BLaER1 treated with 17β-estradiol and CSF1 and Interleukin-3, amounts not matched to agents 10 nM and 100 nM (cell line): ENCODE data around the gene RHOT2.

Experiments
- H3K27ac ChIP-seq, 11 experiments: shearing (Covaris generic); formaldehyde crosslinking; 2 replicates each; pipeline ENCODE4 v1.8.1; 2022
- H3K27me3 ChIP-seq, 11 experiments: shearing (Covaris generic); formaldehyde crosslinking; 2 replicates each; pipeline ENCODE4 v1.8.1; 2022
- H3K36me3 ChIP-seq, 11 experiments: shearing (Covaris generic); formaldehyde crosslinking; 2 replicates each; pipeline ENCODE4 v1.8.1; 2022
- H3K4me1 ChIP-seq, 10 experiments: shearing (Covaris generic); formaldehyde crosslinking; 2 replicates each; pipeline ENCODE4 v1.8.1; 2022
- H3K4me2 ChIP-seq, 11 experiments: shearing (Covaris generic); formaldehyde crosslinking; 2 replicates each; pipeline ENCODE4 v1.8.1; 2022
- H3K4me3 ChIP-seq, 10 experiments: shearing (Covaris generic); formaldehyde crosslinking; 2 replicates each; pipeline ENCODE4 v1.8.1; 2022
- H3K9ac ChIP-seq, 11 experiments: shearing (Covaris generic); formaldehyde crosslinking; 2 replicates each; pipeline ENCODE4 v1.8.1; 2022
- H3K9me3 ChIP-seq, 11 experiments: shearing (Covaris generic); formaldehyde crosslinking; replicated peaks in 1 of 11; 2 replicates each; pipeline ENCODE4 v1.8.1; 2022
- H4K20me1 ChIP-seq, 11 experiments: shearing (Covaris generic); formaldehyde crosslinking; 2 replicates each; pipeline ENCODE4 v1.8.1; 2022
- Cebpa-rat ChIP-seq, 11 experiments: shearing (Covaris generic); IDR thresholded peaks; 2 replicates each; pipeline ENCODE4 v1.8.1; 2022

Gene RHOT2

GRCh38 chr16:714079-714478, 46.1 kb downstream of the RHOT2 start:
- peaks cover 0 to 81% (median 58%) of the 10 kb centered on the region in 11 experiments; a peak in 19 of 22 replicates for H4K20me1 ChIP-seq
- no peak for TF ChIP-seq Cebpa-rat (IDR thresholded peaks at IDR 0.05)
- 0 out of 22 replicates have a peak overlapping the region, but pooled peaks of 2 of the 11 experiments have one; percentile 18 for H3K9ac ChIP-seq
- no peaks in the 10 kb centered on the region for H3K9me3 ChIP-seq
- no peak overlapping the region for H3K27ac ChIP-seq
- H3K4me2 ChIP-seq, result peak overlapping the region; percentile 91 to 100 (median 100)
- H3K36me3 ChIP-seq, result no peaks in the 10 kb centered on the region
- H3K27me3 ChIP-seq, result peaks cover 43 to 86% (median 75%) of the 10 kb centered on the region in 11 experiments
- peak overlapping the region in 2 of 10 experiments; percentile 68 to 74; a peak in 3 of 20 replicates for H3K4me3 ChIP-seq
- peaks cover 42 to 79% (median 73%) of the 10 kb centered on the region in 10 experiments for H3K4me1 ChIP-seq

- H3K9ac ChIP-seq, result peak within 1 kb of the TSS; percentile 17 to 80 (median 68); a peak in 19 of 22 replicates
- peak within 1 kb of the TSS; percentile 91 to 100 (median 100) for H3K4me2 ChIP-seq
- H3K27ac ChIP-seq, result 0 out of 22 replicates have a peak within 1 kb of the TSS, but pooled peaks of 2 of the 11 experiments have one; percentile 5 to 7
- no peaks in the 10 kb centered on the region for H3K9me3 ChIP-seq
- no peaks in the 10 kb centered on the region for H3K36me3 ChIP-seq
- TF ChIP-seq Cebpa-rat (IDR thresholded peaks at IDR 0.05), result no peak
- H3K4me1 ChIP-seq, result peaks cover 49 to 81% (median 76%) of the 10 kb centered on the region in 10 experiments
- H3K27me3 ChIP-seq, result peaks cover 36 to 79% (median 68%) of the 10 kb centered on the region in 11 experiments
- H4K20me1 ChIP-seq, result peaks cover 0 to 80% (median 56%) of the 10 kb centered on the region in 11 experiments; a peak in 19 of 22 replicates
- peak within 1 kb of the TSS; percentile 58 to 75 (median 68) for H3K4me3 ChIP-seq
Observed at GRCh38 chr16:714558-715476, 46.9 kb downstream of the RHOT2 start, which contains the start of gene METRN. Gene METRN (plus strand): TSS chr16:715118. CDS start chr16:715290, 172 bp downstream.

DNA sequence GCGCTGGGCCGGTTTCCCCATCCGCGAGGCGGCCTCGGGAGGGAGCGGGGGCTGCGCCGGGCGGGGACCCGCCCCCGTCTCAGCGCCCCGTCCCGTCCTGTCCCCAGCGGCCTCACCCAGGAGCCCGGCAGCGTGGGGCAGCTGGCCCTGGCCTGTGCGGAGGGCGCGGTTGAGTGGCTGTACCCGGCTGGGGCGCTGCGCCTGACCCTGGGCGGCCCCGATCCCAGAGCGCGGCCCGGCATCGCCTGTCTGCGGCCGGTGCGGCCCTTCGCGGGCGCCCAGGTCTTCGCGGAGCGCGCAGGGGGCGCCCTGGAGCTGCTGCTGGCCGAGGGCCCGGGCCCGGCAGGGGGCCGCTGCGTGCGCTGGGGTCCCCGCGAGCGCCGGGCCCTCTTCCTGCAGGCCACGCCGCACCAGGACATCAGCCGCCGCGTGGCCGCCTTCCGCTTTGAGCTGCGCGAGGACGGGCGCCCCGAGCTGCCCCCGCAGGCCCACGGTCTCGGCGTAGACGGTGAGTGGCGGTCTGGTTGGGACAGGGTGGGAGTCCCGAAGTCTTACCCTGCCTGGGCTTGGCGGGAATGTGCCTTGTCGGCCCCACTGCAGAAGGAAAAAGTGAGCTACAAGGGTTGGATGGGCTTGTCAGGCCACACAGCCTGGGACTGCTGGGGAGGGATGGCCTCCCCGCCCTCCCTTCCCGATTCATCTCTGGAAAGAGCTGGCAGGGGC, 47.7 kb downstream of the RHOT2 start:
- 0 out of 22 replicates have a peak overlapping the region, but pooled peaks of 2 of the 11 experiments have one; percentile 5 to 7 for H3K27ac ChIP-seq
- H4K20me1 ChIP-seq, result peaks cover 0 to 77% (median 48%) of the 10 kb centered on the region in 11 experiments; a peak in 18 of 22 replicates
- peak overlapping the region; percentile 58 to 75 (median 68) for H3K4me3 ChIP-seq
- H3K4me1 ChIP-seq, result peaks cover 55 to 81% (median 76%) of the 10 kb centered on the region in 10 experiments
- TF ChIP-seq Cebpa-rat (IDR thresholded peaks at IDR 0.05), result no peak
- H3K27me3 ChIP-seq, result peaks cover 28 to 71% (median 60%) of the 10 kb centered on the region in 11 experiments
- peak overlapping the region; percentile 91 to 100 (median 100) for H3K4me2 ChIP-seq
- peak overlapping the region; percentile 17 to 80 (median 68); a peak in 19 of 22 replicates for H3K9ac ChIP-seq
- H3K36me3 ChIP-seq, result no peaks in the 10 kb centered on the region
- H3K9me3 ChIP-seq, result no peaks in the 10 kb centered on the region

GRCh38 chr16:716200-716568, 48.3 kb downstream of the RHOT2 start:
- Histone ChIP-seq H3K27me3 (peaks cover 22 to 65% (median 54%) of the 10 kb centered on the region in 11 experiments), H3K9ac (peak overlapping the region in 6 of 11 experiments; percentile 23 to 80 (median 72); a peak in 9 of 22 replicates), H3K4me2 (peak overlapping the region; percentile 91 to 100 (median 100)), H3K27ac (no peak overlapping the region), H3K4me1 (peaks cover 55 to 77% (median 73%) of the 10 kb centered on the region in 10 experiments), H3K4me3 (peak overlapping the region in 9 of 10 experiments; percentile 61 to 75 (median 69); a peak in 17 of 20 replicates), H4K20me1 (peaks cover 0 to 73% (median 43%) of the 10 kb centered on the region in 11 experiments; a peak in 18 of 22 replicates), H3K36me3 (no peaks in the 10 kb centered on the region), H3K9me3 (no peaks in the 10 kb centered on the region)
- no peak for TF ChIP-seq Cebpa-rat (IDR thresholded peaks at IDR 0.05)

DNA sequence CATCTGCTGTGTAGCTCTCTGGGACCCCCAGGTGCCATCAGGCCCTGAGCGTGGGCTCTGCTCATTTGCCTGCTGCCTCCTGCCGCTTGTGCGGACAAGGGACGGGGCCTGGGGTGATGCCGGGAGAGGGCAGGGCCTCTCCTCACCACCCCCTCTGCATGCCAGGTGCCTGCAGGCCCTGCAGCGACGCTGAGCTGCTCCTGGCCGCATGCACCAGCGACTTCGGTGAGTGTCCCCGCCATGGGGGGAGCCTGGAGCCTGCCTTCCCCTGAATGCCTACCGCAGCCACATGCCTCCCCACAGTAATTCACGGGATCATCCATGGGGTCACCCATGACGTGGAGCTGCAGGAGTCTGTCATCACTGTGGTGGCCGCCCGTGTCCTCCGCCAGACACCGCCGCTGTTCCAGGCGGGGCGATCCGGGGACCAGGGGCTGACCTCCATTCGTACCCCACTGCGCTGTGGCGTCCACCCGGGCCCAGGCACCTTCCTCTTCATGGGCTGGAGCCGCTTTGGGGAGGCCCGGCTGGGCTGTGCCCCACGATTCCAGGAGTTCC, 48.9 kb downstream of the RHOT2 start:
- no peak for TF ChIP-seq Cebpa-rat (IDR thresholded peaks at IDR 0.05)
- H3K4me2 ChIP-seq, result peak overlapping the region; percentile 91 to 100 (median 100); a peak in 21 of 22 replicates

DNA sequence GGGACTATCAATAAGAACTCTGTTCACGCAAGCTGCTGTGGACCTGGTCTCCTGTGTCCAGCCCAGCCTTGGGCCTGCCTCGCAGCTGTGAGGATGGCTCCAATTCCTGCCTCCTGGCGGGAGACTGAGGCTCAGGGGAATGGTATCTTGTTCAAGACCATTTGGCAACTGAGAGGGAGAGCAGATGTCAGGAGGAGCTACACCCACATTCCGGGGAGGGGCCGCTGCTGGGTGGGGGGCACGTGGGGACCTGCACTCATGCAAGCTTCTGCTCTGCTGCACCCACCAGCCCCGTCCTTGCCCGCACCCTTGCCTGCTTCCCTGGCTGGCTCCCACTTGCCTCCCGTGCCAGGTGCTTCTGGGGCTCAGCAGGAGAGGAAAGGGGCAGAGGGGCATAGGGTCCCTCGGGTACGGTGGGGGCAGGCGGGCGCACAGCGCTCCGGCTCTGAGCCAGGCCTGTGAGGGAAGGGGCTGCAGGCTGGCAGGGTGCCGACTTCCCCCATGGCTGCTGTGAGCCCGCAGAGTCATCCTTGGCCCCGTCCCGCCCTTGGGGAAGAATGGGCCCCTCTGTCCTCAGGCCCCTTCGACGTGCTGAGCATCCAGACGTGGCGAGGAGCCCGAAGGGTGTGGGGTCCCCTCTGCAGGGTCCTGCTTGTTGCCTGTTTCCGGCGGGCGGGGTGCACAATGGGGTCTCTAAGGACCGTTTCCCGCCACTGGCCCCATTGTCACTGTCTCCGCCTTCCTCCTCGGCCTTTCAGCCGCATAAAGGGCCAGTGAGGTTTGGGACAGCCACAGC, 49.7 kb downstream of the RHOT2 start:
- Histone ChIP-seq H3K4me1 (peaks cover 67 to 85% (median 82%) of the 10 kb centered on the region in 10 experiments), H3K36me3 (0 out of 22 replicates have a peak, but pooled peaks cover 0 to under 1% (median 0%) of the 10 kb centered on the region in 11 experiments), H3K9me3 (no peaks in the 10 kb centered on the region), H3K9ac (peak overlapping the region in 5 of 11 experiments; percentile 29 to 87 (median 73); a peak in 7 of 22 replicates), H3K27me3 (peaks cover 16 to 54% (median 39%) of the 10 kb centered on the region in 11 experiments), H3K27ac (peak overlapping the region in 4 of 11 experiments; percentile 23 to 51 (median 36); a peak in 4 of 22 replicates), H4K20me1 (peaks cover 9 to 83% (median 52%) of the 10 kb centered on the region in 11 experiments; a peak in 20 of 22 replicates), H3K4me3 (peak overlapping the region in 1 of 10 experiments; percentile 15; a peak in 2 of 20 replicates), H3K4me2 (peak overlapping the region; percentile 5 to 100 (median 100); a peak in 20 of 22 replicates)
- TF ChIP-seq Cebpa-rat (IDR thresholded peaks at IDR 0.05), result no peak

More for the DNA sequence above, 48.9 kb downstream of the RHOT2 start:
- Histone ChIP-seq H3K9me3 (no peaks in the 10 kb centered on the region), H3K27ac (no peak overlapping the region), H3K4me3 (peak overlapping the region in 6 of 10 experiments; percentile 68 to 75 (median 71); a peak in 4 of 20 replicates), H3K9ac (peak overlapping the region in 6 of 11 experiments; percentile 8 to 80 (median 72); a peak in 5 of 22 replicates), H3K4me1 (peaks cover 60 to 77% (median 75%) of the 10 kb centered on the region in 10 experiments), H3K27me3 (peaks cover 17 to 60% (median 48%) of the 10 kb centered on the region in 11 experiments), H3K36me3 (no peaks in the 10 kb centered on the region), H4K20me1 (peaks cover 4 to 75% (median 44%) of the 10 kb centered on the region in 11 experiments; a peak in 19 of 22 replicates)

DNA sequence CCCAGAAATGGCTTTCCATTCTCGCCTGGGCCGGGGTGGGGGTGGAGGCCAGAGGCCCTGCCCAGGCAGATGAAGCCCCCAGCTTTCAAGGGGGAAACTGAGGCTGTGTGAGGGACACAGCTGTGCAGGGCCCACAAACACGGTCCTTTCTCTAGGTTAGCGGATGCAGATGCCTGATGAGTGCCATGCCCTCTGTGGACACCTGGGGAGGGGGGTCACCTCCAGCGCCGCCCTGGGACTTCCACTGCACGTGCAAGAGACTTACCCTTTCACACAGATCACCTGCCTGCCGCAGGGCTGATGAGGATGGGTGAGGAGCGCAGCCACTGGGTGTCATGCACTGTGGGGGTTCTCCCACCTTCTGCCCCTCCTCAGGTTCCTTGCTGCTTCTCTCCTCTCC, 50.5 kb downstream of the RHOT2 start:
- no peak for TF ChIP-seq Cebpa-rat (IDR thresholded peaks at IDR 0.05)
- peak overlapping the region; percentile 5 to 100 (median 100); a peak in 19 of 22 replicates for H3K4me2 ChIP-seq
- H3K27ac ChIP-seq, result peak overlapping the region in 4 of 11 experiments; percentile 23 to 51 (median 36); a peak in 4 of 22 replicates

More for the DNA sequence above, 50.5 kb downstream of the RHOT2 start:
- Histone ChIP-seq H3K9ac (peak overlapping the region in 4 of 11 experiments; percentile 59 to 87 (median 75); a peak in 7 of 22 replicates), H3K27me3 (peaks cover 16 to 58% (median 35%) of the 10 kb centered on the region in 11 experiments), H3K4me1 (peaks cover 75 to 93% (median 89%) of the 10 kb centered on the region in 10 experiments), H3K36me3 (0 out of 22 replicates have a peak, but pooled peaks cover 0 to 6% (median 0%) of the 10 kb centered on the region in 11 experiments), H3K9me3 (no peaks in the 10 kb centered on the region), H4K20me1 (peaks cover 17 to 90% (median 59%) of the 10 kb centered on the region in 11 experiments; a peak in 21 of 22 replicates), H3K4me3 (no peak overlapping the region; a peak in 1 of 20 replicates)
